Measurements from ENCODE around the gene CDK19.

The CDK19 gene

DNA sequence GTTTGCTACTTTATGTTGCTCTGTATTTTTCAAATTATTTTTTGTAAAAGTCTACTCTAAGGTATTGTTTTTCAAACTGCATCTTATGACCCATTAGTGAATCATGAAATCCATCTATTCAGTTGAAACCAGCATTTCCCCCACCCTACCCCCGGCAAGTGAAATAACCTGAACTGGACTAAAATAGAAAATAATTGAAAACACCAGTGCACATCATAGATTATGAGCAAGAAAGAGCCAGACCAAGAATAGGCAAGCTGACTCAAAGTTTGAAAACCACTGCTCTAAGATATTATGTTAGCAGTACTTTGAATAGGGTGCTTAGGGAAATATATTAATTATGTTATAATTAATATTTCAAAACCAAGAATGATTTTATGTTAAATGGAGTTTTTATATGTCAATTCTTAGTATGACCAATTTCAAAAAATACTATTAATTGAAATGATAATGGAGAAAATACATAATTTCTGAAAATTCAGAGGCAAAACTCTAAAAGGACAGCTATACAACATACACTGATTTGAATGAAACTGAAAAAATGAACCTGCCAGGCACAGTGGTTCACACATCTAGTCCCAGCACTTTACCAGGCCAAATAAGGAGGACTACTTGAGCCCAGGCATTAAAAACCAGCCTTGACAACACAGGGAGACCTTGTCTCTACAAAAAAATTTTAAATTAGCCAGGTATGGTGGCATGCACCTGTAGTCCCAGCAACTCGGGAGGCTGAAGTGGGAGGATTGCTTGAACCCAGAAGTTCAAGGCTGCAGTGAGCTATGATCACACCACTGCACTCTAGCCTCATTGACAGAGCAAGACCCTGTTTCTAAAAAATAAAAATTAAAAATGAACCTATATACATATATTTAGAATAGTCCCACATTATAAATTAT is 112.0 kb downstream of the CDK19 start:
- no peak for DNase-seq (ENCODE audit: low read depth)

DNA sequence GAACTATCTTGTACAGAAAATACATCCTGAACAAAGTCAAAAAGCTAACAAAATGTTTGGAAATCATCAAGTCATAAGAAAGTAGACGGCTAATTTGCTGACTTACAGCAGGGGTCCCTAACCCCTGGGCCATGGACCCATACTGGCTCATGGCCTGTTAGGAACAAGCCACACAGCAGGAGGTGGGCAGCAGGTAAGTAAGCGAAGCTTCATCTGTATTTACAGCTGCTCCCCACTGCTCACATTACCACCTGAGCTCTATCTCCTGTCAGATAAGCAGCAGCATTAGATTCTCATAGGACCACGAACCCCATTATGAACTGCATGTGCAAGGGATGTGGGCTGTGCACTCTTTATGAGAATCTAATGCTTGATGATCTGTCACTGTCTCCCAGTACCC is 115.5 kb downstream of the CDK19 start:
- DNase-seq (ENCODE audit: low read depth) = no peak

DNA sequence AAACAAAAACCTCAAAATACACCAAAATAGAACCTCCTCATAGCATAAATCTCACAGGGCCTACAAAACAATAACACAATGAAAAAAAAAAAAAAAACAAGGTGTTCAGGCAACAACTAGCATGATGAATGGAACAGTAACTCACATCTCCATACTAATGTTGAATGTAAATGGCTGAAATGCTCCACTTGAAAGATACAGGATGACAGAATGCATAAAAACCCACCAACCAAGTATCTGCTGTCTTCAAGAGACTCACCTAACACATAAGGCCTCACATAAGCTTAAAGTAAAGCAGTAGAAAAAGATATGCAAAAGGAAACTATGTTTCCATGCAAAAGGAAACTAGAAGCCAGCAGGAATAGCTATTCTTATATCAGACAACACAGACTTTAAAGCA is 121.3 kb downstream of the CDK19 start:
- DNase-seq (ENCODE audit: low read depth) = no peak

DNA sequence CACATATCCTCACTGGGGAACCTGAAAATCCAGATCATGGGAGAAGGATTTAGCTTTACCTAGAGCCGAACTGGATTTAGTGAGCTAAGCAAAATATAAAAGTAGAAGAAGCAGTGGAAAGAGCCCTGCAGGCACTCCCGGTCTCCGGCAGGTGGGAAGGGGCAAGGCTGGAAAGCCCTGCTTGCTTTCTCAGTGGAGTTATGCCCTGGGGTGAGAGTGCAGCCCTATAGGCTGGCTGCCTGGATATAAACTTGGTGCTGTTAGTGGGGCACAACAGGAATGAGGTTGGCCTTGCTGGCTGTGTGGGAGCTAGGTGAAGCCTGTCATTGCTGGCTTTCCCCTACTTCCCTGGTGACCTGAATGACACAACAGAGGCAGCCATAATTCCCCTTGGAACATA is 122.0 kb downstream of the CDK19 start:
- no peak for DNase-seq (ENCODE audit: low read depth)

DNA sequence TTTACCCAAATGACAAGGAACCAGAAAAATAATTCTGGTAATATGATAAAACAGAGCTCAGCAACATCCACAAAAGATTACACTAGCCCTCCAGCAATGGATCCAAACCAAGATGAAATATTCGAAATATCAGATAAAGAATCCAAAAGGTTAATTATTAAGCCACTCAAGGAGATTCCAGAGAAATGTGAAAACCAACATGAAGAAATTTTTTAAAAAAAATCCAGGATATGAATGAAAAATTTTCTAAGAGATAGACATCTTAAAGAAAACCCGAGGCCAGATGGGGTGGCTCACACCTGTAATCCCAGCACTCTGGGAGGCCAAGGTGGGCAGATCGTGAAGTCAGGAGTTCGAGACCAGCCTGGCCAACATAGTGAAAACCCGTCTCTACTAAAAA is 124.4 kb downstream of the CDK19 start:
- no peak for DNase-seq (ENCODE audit: low read depth)

DNA sequence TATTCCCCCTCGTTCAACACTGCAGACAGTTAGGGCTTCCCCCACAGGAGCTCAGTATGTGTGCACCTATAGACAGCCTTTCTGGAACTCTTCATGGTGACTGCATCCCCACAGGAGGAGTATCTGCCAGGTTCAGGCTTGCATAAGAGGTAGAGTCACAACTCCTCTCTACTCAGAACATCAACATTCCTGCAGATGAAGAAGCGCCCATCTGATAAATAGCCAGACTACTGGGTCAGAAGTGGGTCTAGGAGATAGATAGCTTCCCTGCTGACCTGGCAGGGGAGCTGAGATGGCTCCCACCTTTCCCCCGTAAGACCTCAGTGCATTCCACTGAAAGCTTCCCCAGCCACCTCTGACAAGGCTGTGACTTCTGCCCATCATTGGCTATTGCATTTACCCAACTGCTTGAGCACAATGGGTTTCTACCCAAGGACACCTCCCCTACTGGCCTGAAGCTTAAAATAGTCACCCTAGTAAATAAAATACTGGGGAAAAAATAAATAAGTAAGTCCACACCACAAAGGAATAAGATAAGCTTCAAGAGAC is 125.1 kb downstream of the CDK19 start:
- DNase-seq (ENCODE audit: low read depth) = no peak

DNA sequence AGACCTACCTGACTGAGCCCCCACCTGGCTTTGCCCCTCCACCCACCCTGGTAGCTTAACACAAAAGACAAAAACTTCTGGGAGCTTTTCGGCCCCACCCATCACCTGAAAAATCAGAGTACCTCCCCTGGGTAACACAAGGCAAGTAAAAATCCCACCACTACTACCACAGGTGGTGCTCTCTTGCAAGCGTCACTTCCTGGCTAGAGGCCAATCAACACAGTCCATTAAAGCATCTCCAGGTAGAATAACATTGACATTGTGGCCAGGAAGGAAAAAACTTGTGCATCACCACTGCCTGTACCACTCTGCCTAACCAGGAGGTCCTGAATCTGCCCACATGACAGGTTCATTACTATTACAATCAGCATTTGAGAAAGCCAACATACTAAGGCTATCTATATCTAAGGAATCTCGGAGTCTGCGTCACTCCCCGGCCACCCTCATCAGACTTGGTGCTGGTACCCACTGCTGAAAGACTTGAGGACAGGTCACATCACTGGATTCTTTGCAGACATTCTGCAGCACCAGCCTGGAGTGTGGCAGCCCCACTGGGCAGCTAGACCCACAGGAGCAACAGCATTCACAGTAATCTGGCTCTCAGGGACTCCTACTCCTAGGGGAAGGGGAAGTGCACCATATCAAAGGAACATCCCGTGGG is 125.9 kb downstream of the CDK19 start:
- no peak for DNase-seq (ENCODE audit: low read depth)

DNA sequence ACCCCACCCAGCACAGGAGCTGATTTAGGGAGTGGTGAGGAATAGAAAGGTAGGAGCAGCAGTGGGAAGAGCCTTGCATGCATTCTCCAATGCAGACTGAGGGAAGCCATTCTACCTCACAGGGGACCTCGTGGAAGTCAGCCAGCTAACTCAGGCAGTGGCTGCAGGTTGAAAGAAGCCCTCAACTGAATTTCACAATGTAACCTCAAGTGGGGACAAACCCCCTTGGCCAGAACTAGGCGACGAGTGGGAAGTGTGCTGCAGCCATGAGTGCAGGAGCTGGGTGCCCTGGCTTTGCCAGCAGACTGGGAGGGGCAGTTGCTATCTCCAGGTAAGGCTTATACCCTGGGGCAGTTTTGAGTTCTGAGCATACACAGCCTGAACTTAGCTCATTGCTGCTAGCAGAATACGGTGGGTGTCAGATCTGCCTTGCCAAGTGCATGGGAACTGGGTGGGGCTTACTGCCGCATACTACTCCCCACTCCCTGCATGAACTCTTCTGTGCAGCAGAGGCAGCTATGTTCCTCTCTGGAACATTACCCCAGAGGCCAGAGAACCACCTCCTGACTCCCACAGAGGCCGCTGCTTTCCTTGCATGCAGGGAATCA is 126.5 kb downstream of the CDK19 start:
- DNase-seq (ENCODE audit: low read depth) = no peak

DNA sequence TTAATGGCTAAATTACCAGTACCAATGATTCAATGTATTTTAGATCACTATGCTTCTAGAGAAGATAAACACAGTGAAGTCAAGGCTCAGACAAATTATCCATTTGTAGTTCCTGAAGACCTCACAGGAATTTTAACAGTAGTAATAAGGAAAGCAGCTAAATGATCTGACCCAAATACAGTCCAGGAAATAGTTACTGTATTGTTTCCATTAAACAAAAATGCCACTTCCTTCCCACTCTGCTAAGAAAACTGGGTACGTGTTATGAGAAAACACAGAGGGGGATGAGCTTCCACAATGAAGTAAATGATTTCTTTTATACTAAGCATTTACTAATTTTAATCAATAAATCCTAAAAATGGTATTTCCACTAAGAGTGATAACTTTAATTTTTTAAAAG is 127.9 kb downstream of the CDK19 start:
- no peak for DNase-seq (ENCODE audit: low read depth)

DNA sequence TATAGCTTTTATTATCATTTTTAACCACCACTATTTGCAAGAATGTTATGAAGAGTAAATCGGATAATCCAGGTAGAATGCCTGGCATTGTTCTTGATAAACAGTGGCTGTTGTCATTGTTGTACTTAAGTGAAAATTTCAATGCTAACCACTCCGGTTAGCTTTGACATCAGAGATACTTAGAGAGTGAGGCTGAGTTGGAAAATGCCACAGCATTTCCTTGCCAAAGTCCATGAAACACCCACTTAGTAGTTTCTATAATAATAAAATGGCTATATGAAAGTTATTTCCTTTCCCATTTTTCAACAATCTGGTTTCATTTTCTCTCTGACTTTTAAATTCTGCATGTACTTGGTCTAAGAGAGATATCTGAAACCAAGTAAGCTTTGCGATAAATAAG is 132.0 kb downstream of the CDK19 start:
- no peak for DNase-seq (ENCODE audit: low read depth)

DNA sequence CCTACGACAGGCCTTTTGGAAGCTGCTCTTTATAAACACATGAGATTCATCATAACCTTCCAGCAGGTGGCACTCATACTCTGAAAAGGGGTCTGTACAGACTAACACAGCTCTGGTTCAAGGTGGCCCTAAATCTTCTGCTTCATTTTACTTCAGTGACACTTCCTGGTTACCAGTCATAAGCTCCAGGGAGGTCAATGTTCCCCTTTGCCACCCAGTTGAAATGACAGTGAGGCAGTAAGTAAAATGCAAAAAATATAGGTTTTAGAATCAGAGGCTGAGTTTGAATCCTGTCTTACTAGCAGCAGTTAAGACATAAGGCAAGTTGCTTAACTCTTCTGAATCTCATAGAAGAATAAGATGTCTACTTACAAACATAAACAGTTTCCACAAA is 132.8 kb downstream of the CDK19 start:
- DNase-seq (ENCODE audit: low read depth) = no peak

DNA sequence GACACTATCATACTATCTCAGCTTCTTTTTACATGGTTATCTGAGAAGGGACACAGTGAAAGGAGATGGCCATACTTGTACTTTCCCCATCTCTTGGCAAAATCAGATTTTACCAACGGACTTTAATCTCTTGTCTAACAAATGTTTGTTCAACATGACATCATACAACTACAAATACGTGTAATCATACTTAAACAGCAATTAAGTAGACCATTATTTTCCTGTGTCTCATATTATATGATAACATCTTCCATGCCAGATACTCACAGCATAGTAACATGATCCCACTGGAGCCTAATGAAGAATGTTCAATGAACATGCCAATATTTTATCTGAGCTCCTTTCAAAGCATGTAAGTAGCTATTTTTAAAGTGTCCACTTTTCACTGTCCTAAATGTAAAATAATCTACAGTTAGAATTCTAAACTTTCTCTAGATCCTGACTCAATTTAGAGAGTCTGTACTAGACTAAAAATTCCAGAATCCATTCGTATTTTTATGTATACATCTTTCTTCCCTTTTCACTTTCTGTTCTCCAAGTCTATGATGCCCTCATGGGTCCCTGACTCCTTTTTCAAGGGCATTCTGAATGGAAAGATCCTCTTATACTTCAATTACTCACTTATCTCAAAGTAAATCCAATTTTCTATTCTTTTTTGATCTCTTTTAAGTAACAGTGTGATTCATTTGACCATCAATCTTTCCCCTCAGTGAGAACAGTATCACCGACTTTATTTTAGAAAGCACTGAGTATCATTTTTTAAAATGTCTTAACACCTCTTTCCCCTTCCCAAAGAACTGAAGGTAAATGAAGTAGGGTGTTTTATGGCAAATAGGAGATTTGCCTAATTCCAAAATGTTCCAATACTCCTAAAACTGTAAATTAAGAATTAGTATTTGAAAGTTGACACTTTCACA is 133.5 kb downstream of the CDK19 start:
- DNase-seq (ENCODE audit: low read depth) = no peak

DNA sequence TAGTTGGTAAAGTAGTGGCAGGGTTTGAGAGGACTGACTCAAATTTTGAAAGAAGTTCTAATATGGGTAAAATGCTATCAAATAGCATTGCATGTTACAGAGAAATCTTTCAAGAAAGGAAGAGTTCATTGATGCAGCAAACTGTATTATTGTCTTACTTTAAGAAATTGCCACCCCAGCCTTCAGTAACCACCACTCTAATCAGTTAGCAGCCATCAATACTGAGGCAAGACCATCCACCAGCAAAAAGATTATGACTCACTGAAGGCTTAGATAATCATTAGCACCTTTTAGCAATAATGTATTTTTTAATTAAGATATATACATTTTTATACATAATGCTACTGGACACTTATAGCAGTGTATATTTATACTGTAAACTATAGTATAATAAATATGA is 138.9 kb downstream of the CDK19 start:
- no peak for DNase-seq (ENCODE audit: low read depth)

DNA sequence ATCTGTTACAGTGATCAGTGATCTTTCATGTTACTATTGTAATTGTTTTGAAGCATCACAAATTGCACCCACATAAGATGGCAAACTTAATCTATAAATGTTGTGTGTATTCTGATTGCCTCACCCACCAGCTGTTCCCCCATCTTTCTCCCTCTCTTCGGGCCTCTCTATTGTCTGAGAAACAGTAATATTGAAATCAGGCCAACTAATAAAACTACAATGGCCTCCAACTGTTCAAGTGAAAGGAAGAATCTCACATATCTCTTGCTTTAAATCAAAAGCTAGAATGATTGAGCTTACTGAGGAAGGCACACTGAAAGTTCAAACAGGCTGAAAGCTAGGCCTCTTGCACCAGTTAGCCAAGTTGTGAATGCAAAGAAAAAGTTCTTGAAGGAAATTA is 141.2 kb downstream of the CDK19 start:
- DNase-seq (ENCODE audit: low read depth) = no peak

DNA sequence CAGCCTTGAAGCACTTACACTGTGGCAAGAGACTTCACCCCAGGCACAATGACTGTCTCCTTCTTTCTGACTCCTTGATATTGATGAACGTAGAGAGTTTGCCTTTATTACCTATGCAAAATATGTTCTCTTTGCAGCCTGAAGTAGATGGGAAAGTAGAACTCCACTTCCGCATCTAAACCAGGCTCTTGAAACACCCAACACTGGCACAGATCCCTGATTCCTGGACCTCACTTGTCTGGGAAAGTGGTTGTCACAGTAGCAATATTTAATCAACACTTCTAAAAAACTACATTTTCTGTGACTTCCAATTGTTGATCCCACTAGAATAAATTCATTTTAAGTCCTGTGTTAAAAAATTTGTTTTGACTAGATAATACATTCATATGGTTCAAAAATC is 143.1 kb downstream of the CDK19 start:
- no peak for DNase-seq (ENCODE audit: low read depth)

DNA sequence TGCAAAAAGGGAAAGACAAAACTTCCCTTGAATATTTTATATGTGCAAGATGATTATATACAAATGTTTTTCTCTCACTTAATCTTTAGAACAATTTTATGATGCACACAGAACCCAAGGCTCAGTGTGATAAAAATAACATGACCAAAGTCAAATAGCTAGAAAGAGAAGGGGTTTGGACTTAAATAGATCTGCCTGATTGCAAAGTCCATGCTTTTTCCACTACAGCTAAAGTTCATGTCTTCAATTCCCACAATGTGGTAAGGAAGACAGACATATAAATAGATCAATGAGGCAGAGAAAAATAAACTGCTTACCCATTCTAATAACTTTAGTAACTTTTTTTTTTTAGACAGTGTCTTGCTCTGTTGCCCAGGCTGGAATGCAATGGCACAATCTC is 143.8 kb downstream of the CDK19 start:
- no peak for DNase-seq (ENCODE audit: low read depth)

DNA sequence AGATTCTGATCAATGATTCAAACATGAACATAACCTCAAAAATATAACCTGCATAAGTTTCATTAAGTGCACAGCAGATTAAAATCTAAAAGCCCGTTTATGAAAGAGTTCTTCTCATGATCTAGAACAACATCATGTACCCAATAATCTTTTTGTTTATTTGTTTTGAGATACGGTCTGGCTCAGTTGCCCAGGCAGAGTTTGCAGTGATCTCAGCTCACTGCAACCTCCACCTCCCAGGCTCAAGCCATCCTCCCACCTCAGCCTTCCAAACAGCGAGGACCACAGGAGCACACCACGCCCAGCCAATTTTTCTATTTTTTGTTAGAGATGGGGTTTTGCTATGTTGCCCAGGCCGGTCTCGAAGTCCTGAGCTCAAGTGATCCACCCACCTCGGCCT is 149.7 kb downstream of the CDK19 start:
- no peak for DNase-seq (ENCODE audit: low read depth)

DNA sequence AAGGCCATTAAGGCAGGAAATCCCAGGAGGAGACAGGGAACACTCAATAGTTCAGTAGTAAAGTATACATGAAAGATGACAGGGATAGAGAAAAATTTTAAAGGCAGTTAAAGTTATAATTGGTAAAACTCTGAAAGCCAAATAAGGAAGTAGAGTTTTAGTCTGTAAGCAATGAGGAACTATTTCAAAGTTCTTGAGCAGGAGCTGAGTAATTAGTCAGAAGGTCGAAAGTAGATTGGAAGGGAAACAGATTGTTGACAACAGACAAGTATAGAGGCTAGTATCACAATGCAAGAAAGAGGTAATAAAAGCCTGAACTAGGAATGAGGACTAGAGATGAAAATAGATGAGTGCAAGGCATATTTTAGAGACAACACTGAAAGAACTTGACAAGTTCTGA is 150.3 kb downstream of the CDK19 start:
- DNase-seq (ENCODE audit: low read depth) = peak; percentile 36

DNA sequence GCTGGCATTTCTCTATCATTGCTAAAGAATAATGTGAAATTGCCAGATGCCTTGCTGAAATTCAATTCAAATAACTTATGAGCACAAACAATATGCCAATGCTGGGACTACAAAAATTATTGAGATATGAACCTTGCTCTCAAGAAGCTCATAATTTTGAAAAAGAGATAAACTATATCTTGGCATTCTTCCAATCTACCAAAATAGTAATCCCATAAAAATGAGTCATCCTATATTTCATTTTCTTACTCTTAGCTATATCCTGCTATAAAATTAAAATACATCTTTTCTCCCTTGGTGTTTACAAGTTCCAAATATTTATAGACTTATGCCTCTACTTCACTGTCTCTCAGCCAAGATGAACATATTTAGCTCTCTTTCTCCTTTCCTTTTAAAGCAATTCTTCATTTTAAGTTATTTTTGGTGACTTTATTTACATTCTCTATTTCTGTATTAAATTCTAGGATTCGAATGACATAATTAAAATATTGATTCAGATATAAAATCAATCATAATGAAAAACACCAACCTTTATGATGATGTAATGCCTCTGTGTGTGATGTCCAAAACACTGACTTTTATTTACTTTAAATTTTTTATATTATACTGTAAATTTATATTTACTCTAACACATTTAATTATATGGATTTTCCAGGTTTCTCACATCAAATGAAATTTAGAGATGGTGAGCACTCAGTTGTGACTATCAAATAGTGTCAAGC is 152.6 kb downstream of the CDK19 start:
- DNase-seq (ENCODE audit: low read depth) = no peak

DNA sequence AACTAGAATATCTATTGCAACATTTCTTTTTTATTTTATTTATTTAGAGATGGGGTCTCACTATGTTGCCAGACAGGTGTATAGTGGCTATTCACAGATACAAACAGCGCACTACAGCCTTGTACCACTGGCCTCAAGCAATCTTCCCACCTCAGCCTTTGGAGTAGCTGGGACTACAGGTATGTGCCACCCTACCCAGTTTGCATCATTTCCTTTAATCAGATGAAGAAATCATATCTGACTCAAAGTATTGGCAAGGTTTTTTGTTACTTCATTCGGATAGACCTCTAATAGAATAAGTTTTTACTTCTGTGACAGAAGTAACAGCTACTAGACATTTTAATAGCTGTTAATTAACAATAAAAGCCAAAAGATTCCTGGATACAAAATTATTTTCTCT is 153.9 kb downstream of the CDK19 start:
- no peak for DNase-seq (ENCODE audit: low read depth)

DNA sequence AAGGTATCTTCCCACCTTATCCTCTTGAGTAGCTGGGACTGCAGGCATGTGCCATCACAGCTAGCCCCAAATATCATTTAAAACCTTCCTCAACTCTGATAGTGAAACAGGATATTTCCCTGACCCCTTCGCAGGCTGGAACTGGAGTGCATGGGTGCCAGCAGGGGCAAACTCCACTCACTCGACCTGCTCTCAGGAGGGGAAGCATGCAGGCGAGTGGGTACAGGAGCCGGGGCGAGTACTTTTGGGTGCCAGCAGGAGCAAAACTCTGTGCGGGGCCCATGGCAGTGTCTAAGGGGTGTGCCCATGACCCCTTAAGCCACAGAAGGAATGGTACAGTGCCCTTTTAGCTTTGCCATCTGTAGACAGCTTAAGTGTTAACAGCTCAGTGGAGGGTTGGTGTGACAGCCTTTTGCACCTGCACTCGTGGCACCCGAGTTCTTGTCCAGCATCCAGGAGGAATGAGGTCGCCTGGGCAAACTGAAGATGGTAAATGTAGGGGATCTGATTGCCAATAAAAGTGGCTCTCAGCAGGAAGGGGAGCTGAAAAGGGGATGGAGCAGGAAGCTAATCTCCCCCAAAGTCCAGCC is 155.1 kb downstream of the CDK19 start:
- DNase-seq (ENCODE audit: low read depth) = no peak
